ENCODE results near the gene GRIP1. TPM values are rescaled to one million over a fixed set of nuclear protein-coding genes. Genes with fewer than 3 reads are reported as not detected.

The GRIP1 gene
- total and polyA plus RNA-seq, 2 of the 4 experiments (the other 2 are of a cell fraction) = under 0.01 to 0.07 TPM

DNA sequence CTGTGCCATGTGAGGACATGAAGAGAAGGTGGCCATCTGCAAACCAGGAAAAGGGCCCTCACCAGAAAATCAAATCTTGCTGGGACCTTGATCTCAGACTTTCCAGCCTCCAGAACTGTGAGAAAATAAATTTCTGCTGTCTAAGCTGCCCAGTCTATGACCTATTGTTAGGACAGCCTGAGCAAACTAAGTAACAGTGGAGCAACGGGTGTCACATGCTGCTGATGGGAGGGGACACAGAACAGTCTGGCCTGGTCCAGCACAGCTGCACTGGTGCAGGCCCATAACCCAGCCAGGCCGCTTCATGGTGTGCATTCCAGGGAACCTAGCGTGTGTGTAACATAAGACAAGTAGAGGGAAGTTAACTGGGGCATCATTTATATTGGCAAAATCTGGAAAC lies 42.1 kb downstream of the GRIP1 start:
- no TSS peak for BruUV-seq (replicated peaks)

More for the DNA sequence above, 42.1 kb downstream of the GRIP1 start:
- ChIA-PET POLR2A (ENCODE audit: unreplicated experiment) (no interaction called here), CTCF (no interaction called here)
- no peak overlapping the region for H3K4ac ChIP-seq (ENCODE audit: low read depth, low read length)
- H3K4me2 ChIP-seq (ENCODE audit: low read depth, low read length) = no peak overlapping the region
- H2AK9ac ChIP-seq (replicated peaks; ENCODE audit: low read depth, low read length, poor library complexity) = no peak overlapping the region
- H3K79me1 ChIP-seq (ENCODE audit: low read depth in 1 of 2, low read length in 2 of 2) = no peaks in the 10 kb centered on the region
- H3K36me3 ChIP-seq (ENCODE audit: control insufficient read depth, insufficient read depth, low read length) = no peaks in the 10 kb centered on the region
- no peak overlapping the region for H2BK20ac ChIP-seq (ENCODE audit: low read depth, low read length)
- H3K14ac ChIP-seq (replicated peaks; ENCODE audit: low read depth, low read length) = no peak overlapping the region
- no peak overlapping the region for H3K9ac ChIP-seq (ENCODE audit: low read depth, low read length)
- H4K5ac ChIP-seq (ENCODE audit: low read depth, low read length) = no peak overlapping the region
- 40% methylated on average over 1 of the region's 3 CpGs; no CpG with 5 or more reads in 1 of the 2 experiments for WGBS, 2 experiments (ENCODE audit: extremely low coverage in 2 of 2, insufficient read length in 1 of 2)
- intact Hi-C loops (cut with micrococcal nuclease) = no loop called here
- H2AK5ac ChIP-seq (ENCODE audit: low read depth, low read length) = no peak overlapping the region
- no peak overlapping the region for H3K18ac ChIP-seq (ENCODE audit: low read depth, low read length)
- no peaks in the 10 kb centered on the region for H4K20me1 ChIP-seq (ENCODE audit: insufficient read depth, low read length)
- H3K9me1 ChIP-seq (ENCODE audit: insufficient read depth, low read length) = no peaks in the 10 kb centered on the region
- no peak overlapping the region for H3K27ac ChIP-seq (ENCODE audit: insufficient read depth, low read length)
- H3K4me3 ChIP-seq (ENCODE audit: insufficient read depth, low read depth, low read length) = no peak overlapping the region
- no peak overlapping the region for H4K91ac ChIP-seq (ENCODE audit: insufficient read depth, low read depth, low read length)
- H4K8ac ChIP-seq (ENCODE audit: low read depth in 2 of 2, low read length in 2 of 2) = no peak overlapping the region
- H3K56ac ChIP-seq (ENCODE audit: extremely low read depth, insufficient read depth, low read length) = no peak overlapping the region
- in situ Hi-C loops (cut with MboI; ENCODE audit: low sequenced_read_pairs) = no loop called here
- no peak overlapping the region for H3K23ac ChIP-seq (ENCODE audit: low read depth, low read length)
- H2BK120ac ChIP-seq (ENCODE audit: low read depth, low read length) = no peak overlapping the region
- no peaks in the 10 kb centered on the region for H3K9me3 ChIP-seq (ENCODE audit: control insufficient read depth, insufficient read depth, low read length)
- dilution Hi-C loops (cut with HindIII; ENCODE audit: low sequenced_read_pairs, unreplicated experiment) = no loop called here
- DNase-seq = no peak
- ATAC-seq (ENCODE audit: low read depth) = no peak
- H2AFZ ChIP-seq (replicated peaks; ENCODE audit: low read length, poor library complexity) = no peak overlapping the region
- H3K4me1 ChIP-seq (ENCODE audit: control insufficient read depth, insufficient read depth, low read length) = no peaks in the 10 kb centered on the region
- TF ChIP-seq RAD21 (IDR thresholded peaks at IDR 0.05; ENCODE audit: low read length) = no peak
- no peak for TF ChIP-seq NFE2L2 (IDR thresholded peaks at IDR 0.05; ENCODE audit: low read depth, low read length)
- TF ChIP-seq, protein P1, sequence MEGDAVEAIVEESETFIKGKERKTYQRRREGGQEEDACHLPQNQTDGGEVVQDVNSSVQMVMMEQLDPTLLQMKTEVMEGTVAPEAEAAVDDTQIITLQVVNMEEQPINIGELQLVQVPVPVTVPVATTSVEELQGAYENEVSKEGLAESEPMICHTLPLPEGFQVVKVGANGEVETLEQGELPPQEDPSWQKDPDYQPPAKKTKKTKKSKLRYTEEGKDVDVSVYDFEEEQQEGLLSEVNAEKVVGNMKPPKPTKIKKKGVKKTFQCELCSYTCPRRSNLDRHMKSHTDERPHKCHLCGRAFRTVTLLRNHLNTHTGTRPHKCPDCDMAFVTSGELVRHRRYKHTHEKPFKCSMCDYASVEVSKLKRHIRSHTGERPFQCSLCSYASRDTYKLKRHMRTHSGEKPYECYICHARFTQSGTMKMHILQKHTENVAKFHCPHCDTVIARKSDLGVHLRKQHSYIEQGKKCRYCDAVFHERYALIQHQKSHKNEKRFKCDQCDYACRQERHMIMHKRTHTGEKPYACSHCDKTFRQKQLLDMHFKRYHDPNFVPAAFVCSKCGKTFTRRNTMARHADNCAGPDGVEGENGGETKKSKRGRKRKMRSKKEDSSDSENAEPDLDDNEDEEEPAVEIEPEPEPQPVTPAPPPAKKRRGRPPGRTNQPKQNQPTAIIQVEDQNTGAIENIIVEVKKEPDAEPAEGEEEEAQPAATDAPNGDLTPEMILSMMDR (conservative IDR thresholded peaks at IDR 0.05; ENCODE audit: low read depth, low read length) = no peak
- TF ChIP-seq, protein P2, sequence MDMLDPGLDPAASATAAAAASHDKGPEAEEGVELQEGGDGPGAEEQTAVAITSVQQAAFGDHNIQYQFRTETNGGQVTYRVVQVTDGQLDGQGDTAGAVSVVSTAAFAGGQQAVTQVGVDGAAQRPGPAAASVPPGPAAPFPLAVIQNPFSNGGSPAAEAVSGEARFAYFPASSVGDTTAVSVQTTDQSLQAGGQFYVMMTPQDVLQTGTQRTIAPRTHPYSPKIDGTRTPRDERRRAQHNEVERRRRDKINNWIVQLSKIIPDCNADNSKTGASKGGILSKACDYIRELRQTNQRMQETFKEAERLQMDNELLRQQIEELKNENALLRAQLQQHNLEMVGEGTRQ (IDR thresholded peaks at IDR 0.05; ENCODE audit: low read depth, low read length) = no peak
- TF ChIP-seq CEBPB (IDR thresholded peaks at IDR 0.05; ENCODE audit: low read depth, low read length) = no peak
- TF ChIP-seq, protein P3, sequence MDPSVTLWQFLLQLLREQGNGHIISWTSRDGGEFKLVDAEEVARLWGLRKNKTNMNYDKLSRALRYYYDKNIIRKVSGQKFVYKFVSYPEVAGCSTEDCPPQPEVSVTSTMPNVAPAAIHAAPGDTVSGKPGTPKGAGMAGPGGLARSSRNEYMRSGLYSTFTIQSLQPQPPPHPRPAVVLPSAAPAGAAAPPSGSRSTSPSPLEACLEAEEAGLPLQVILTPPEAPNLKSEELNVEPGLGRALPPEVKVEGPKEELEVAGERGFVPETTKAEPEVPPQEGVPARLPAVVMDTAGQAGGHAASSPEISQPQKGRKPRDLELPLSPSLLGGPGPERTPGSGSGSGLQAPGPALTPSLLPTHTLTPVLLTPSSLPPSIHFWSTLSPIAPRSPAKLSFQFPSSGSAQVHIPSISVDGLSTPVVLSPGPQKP (IDR thresholded peaks at IDR 0.05; ENCODE audit: borderline replicate concordance, low read depth, low read length) = no peak
- no peak for TF ChIP-seq POLR2A (IDR thresholded peaks at IDR 0.05; ENCODE audit: low read depth, low read length)
- no peak for TF ChIP-seq MAZ (IDR thresholded peaks at IDR 0.05; ENCODE audit: borderline replicate concordance, low read depth, low read length)
- TF ChIP-seq MAFK (IDR thresholded peaks at IDR 0.05; ENCODE audit: low read depth, low read length) = no peak
- TF ChIP-seq BHLHE40 (IDR thresholded peaks at IDR 0.05; ENCODE audit: low read depth, low read length) = no peak
- TF ChIP-seq SMC3 (IDR thresholded peaks at IDR 0.05; ENCODE audit: low read depth, low read length) = no peak
- TF ChIP-seq RFX5 (IDR thresholded peaks at IDR 0.05; ENCODE audit: low read depth, low read length) = no peak
- no peaks in the 10 kb centered on the region; the same call in 1 of the 2 replicates for H3K27me3 ChIP-seq (ENCODE audit: control insufficient read depth, insufficient read depth, low read length)
- H2BK5ac ChIP-seq (ENCODE audit: low read depth, low read length, poor library complexity, severe bottlenecking) = no peak overlapping the region
- H2BK15ac ChIP-seq (ENCODE audit: low read depth, low read length) = no peak overlapping the region
